GM21786 (cell line): ENCODE results near the gene ADAM12.
"Not testable (repeated sequence)": the region's sequence is repeated elsewhere in the genome, so short reads cannot be mapped to it uniquely, and the experiment has no call there.

ENCODE experiments used
- ATAC-seq: cut with Tn5 transposase; IDR thresholded peaks from one replicate; pipeline ENCODE4 v1.9.1; 2021; ENCODE audit not compliant: unreplicated experiment

Gene ADAM12

GRCh38 chr10:125999694-126000093 is 388.6 kb downstream of the ADAM12 start:
- ATAC-seq, result no peak

GRCh38 chr10:125997586-125997985 is 390.7 kb downstream of the ADAM12 start:
- ATAC-seq, result no peak

GRCh38 chr10:125995726-125996304 is 392.5 kb downstream of the ADAM12 start:
- ATAC-seq, result no peak

GRCh38 chr10:125994601-125995000 is 393.7 kb downstream of the ADAM12 start:
- ATAC-seq, result no peak

- ATAC-seq, result no peak
These were observed 396.0 kb downstream of the ADAM12 start for GRCh38 chr10:125992254-125992653.

- ATAC-seq, result no peak
These were observed 396.9 kb downstream of the ADAM12 start for GRCh38 chr10:125991392-125991791.

- ATAC-seq, result no peak
These were observed 397.3 kb downstream of the ADAM12 start for GRCh38 chr10:125990974-125991373.

GRCh38 chr10:125989791-125990190 is 398.5 kb downstream of the ADAM12 start:
- no peak for ATAC-seq

GRCh38 chr10:125985557-125986240 is 402.6 kb downstream of the ADAM12 start:
- ATAC-seq, result no peak

GRCh38 chr10:125984865-125985495 is 403.3 kb downstream of the ADAM12 start:
- ATAC-seq, result no peak

GRCh38 chr10:125984346-125984745 is 403.9 kb downstream of the ADAM12 start:
- no peak for ATAC-seq

GRCh38 chr10:125983656-125984055 is 404.6 kb downstream of the ADAM12 start:
- ATAC-seq, result no peak

GRCh38 chr10:125983161-125983560 is 405.1 kb downstream of the ADAM12 start:
- ATAC-seq, result no peak

- peak; percentile 71 for ATAC-seq
These were observed 405.9 kb downstream of the ADAM12 start for GRCh38 chr10:125982260-125982948.

GRCh38 chr10:125980521-125981035 is 407.7 kb downstream of the ADAM12 start:
- ATAC-seq, result no peak

- no peak for ATAC-seq
These were observed 408.3 kb downstream of the ADAM12 start for GRCh38 chr10:125979976-125980375.

GRCh38 chr10:125976960-125977605 is 411.2 kb downstream of the ADAM12 start:
- no peak for ATAC-seq

- ATAC-seq, result not testable (repeated sequence)
These were observed 418.1 kb downstream of the ADAM12 start for GRCh38 chr10:125970077-125970630.

- no peak for ATAC-seq
These were observed 420.7 kb downstream of the ADAM12 start for GRCh38 chr10:125967533-125967932.

GRCh38 chr10:125964558-125964957 is 423.7 kb downstream of the ADAM12 start:
- ATAC-seq, result no peak
